HCT116 (cell line): Measurements from ENCODE around the gene GPRC5B. TPM values are rescaled to one million over a fixed set of nuclear protein-coding genes. Genes with fewer than 3 reads are reported as not detected.

Experiments
- ATAC-seq: fragments of 200-7000 bp; cut with Tn5 transposase; 2 replicates; pipeline ENCODE4 v1.9.1; 2020; ENCODE audit warnings: mild to moderate bottlenecking, moderate library complexity
- BruUV-seq: library from RNA; stranded (reverse); fragments of 400-500 nt; replicated peaks from 2 replicates; lab custom pipeline; 2021; lab: Mats Ljungman, UMichigan
- CTCF ChIA-PET: fragments of 300-600 bp; sonication (Branson Sonifier 250); formaldehyde crosslinking; loops from one replicate; lab custom pipeline; 2021; ENCODE audit warnings: antibody characterized with exemption; lab: Charles Lee
- POLR2A ChIA-PET: fragments of 300-600, 350-600 bp; sonication (Branson Sonifier 250); formaldehyde crosslinking; loops from one replicate; lab custom pipeline; 2021; ENCODE audit warnings: antibody characterized with exemption; lab: Charles Lee
- RAD21 ChIA-PET, 2 experiments: fragments of 300-600 bp; sonication (Branson Sonifier 250); formaldehyde crosslinking; loops; one replicate each; lab custom pipeline; 2023; ENCODE audit warnings: low total read pairs in 2 of 2; ENCODE audit not compliant: uncharacterized antibody in 2 of 2, unreplicated experiment in 2 of 2, low non-redundant PET in 1 of 2; lab: Charles Lee
- DNase-seq: peaks from one replicate; pipeline ENCODE4 v3.0.0-alpha.2; 2010; ENCODE audit warnings: low read depth, low spot score
- H2AFZ ChIP-seq: fragments of 200-600 bp; shearing (Covaris generic), sonication (generic); 2 replicates; pipeline ENCODE4 v1.6.1; 2017; ENCODE audit warnings: low read depth, mixed run types, mixed read lengths, antibody characterized with exemption, low read length; ENCODE audit not compliant: poor library complexity, severe bottlenecking
- H3K27ac ChIP-seq: 2 replicates; pipeline ENCODE4 v1.5.1; 2012; ENCODE audit warnings: low read depth, low read length
- H3K27me3 ChIP-seq: fragments of 200-600 bp; sonication (generic); 2 replicates; pipeline ENCODE4 v1.6.1; 2016; ENCODE audit warnings: mixed run types, low read length, mixed read lengths; ENCODE audit not compliant: insufficient read depth
- H3K36me3 ChIP-seq, 2 experiments: fragments of 200-500 bp in 1 of 2; fragments of 200-600 bp in 1 of 2; sonication (Bioruptor generic) in 1 of 2; sonication (generic) in 1 of 2; 2 replicates each; pipeline versions ENCODE4 v1.5.1 to v1.6.1; 2014 to 2016; ENCODE audit warnings: low read length in 2 of 2, inconsistent platforms in 1 of 2, mixed read lengths in 1 of 2, mixed run types in 1 of 2; ENCODE audit not compliant: insufficient read depth in 2 of 2, control insufficient read depth in 1 of 2
- H3K4me1 ChIP-seq, 2 experiments: fragments of 200-600 bp in 1 of 2; sonication (generic) in 1 of 2; 2 replicates each; pipeline versions ENCODE4 v1.5.1 to v1.6.1; 2012 to 2017; ENCODE audit warnings: low read length in 2 of 2, inconsistent platforms in 1 of 2, mild to moderate bottlenecking in 1 of 2, mixed read lengths in 1 of 2, mixed run types in 1 of 2, moderate library complexity in 1 of 2; ENCODE audit not compliant: insufficient read depth in 2 of 2, control insufficient read depth in 1 of 2
- H3K4me2 ChIP-seq: fragments of 200-600 bp; sonication (generic); 2 replicates; pipeline ENCODE4 v1.6.1; 2017; ENCODE audit warnings: mixed run types, low read length, mixed read lengths
- H3K4me3 ChIP-seq, 2 experiments: fragments of 200-600 bp in 1 of 2; sonication (generic) in 1 of 2; replicated peaks in 1 of 2; 2 replicates each; pipeline ENCODE4 v1.5.1; 2011 to 2016; ENCODE audit warnings: low read length in 2 of 2, control low read depth in 1 of 2, low read depth in 1 of 2, mild to moderate bottlenecking in 1 of 2, mixed read lengths in 1 of 2, mixed run types in 1 of 2
- H3K79me2 ChIP-seq: fragments of 200-600 bp; sonication (generic); 2 replicates; pipeline ENCODE4 v1.6.1; 2017; ENCODE audit warnings: mild to moderate bottlenecking, mixed run types, low read length, moderate library complexity, mixed read lengths; ENCODE audit not compliant: insufficient read depth
- H3K9ac ChIP-seq: fragments of 200-600 bp; sonication (generic); 2 replicates; pipeline ENCODE4 v1.6.1; 2016; ENCODE audit warnings: low read length, mixed read lengths
- H3K9me2 ChIP-seq: fragments of 200-600 bp; sonication (generic), shearing (Covaris generic); 2 replicates; pipeline ENCODE4 v1.6.1; 2017; ENCODE audit warnings: mixed run types, mild to moderate bottlenecking, moderate library complexity; ENCODE audit not compliant: insufficient read depth
- H3K9me3 ChIP-seq, 2 experiments: fragments of 200-500 bp in 1 of 2; fragments of 200-600 bp in 1 of 2; sonication (Bioruptor generic) in 1 of 2; sonication (generic) in 1 of 2; 2 replicates each; pipeline ENCODE4 v1.6.1; 2014 to 2017; ENCODE audit warnings: low read length in 2 of 2, mixed read lengths in 2 of 2, inconsistent platforms in 1 of 2, low read depth in 1 of 2, mild to moderate bottlenecking in 1 of 2, mixed run types in 1 of 2, moderate library complexity in 1 of 2; ENCODE audit not compliant: control insufficient read depth in 1 of 2, insufficient read depth in 1 of 2
- H4K20me1 ChIP-seq: fragments of 200-600 bp; sonication (generic), shearing (Covaris generic); 2 replicates; pipeline ENCODE4 v1.6.1; 2017; ENCODE audit warnings: mixed run types, mild to moderate bottlenecking, moderate library complexity; ENCODE audit not compliant: insufficient read depth
- EZH2 ChIP-seq: fragments of 200-600 bp; sonication (generic); IDR thresholded peaks from 2 replicates; pipeline ENCODE4 v1.6.1; 2017; ENCODE audit warnings: antibody characterized with exemption, mixed run types
- FOSL1 ChIP-seq: IDR thresholded peaks from 2 replicates; pipeline ENCODE4 v1.6.1; 2012; ENCODE audit warnings: low read depth
- JUND ChIP-seq: IDR thresholded peaks from 2 replicates; pipeline ENCODE4 v1.6.1; 2012
- SP1 ChIP-seq: IDR thresholded peaks from 2 replicates; pipeline ENCODE4 v1.6.1; 2012; ENCODE audit warnings: low read depth
- TCF7L2 ChIP-seq: IDR thresholded peaks from 2 replicates; pipeline ENCODE4 v1.7.0; 2011; ENCODE audit warnings: borderline replicate concordance, inconsistent platforms; ENCODE audit not compliant: insufficient read depth, insufficient read length; ENCODE audit errors: extremely low read depth
- ZBTB33 ChIP-seq: IDR thresholded peaks from 2 replicates; pipeline ENCODE4 v1.6.1; 2011; ENCODE audit warnings: mild to moderate bottlenecking, low read length, moderate library complexity; ENCODE audit not compliant: insufficient replicate concordance; ENCODE audit errors: extremely low read depth
- intact Hi-C: fragments of 100-400 bp; cut with micrococcal nuclease; formaldehyde crosslinking; loops from 2 replicates; pipeline ENCODE4 v1.10.0; 2022
- total RNA-seq: library from RNA; stranded (reverse); gene quantifications from one replicate; pipeline ENCODE4 v1.2.1, GENCODE V29; 2021; ENCODE audit not compliant: unreplicated experiment

Gene GPRC5B
- total RNA-seq, 1 experiment from 2014 or later = 7.2 TPM

DNA sequence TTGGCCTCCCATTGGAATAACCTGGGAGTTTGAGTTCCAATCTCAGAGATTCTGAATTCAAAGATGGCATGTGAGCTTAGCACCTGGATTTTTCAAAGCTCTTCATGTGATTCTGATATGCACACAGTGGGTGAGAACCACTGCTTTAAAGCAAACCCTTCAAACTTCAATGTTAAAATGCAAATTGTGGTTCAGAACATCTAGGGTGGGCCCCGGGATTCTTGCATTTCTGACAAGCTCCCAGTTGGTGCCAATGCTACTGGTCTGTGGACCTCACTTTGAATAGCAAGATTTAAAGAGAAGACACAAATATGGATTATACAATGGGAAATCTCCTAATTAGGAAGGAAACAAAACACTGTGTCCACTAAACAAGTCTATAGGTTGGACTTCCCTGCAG is 43.8 kb upstream of the GPRC5B start:
- CTCF ChIA-PET = interaction anchor here (1.0 kb wide), 1 partner anchor 10 kb away, joined by 3 read pairs; no protein-coding TSS in a partner anchor
- H3K79me2 ChIP-seq = no peaks in the 10 kb centered on the region
- H3K9me2 ChIP-seq = no peaks in the 10 kb centered on the region
- H2AFZ ChIP-seq = no peak overlapping the region
- no peaks in the 10 kb centered on the region for H3K9me3 ChIP-seq
- TF ChIP-seq SP1 (no peak), ZBTB33 (no peak)
- TF ChIP-seq, all 23 proteins: peak for 0
- DNase-seq (no peak), ATAC-seq (no peak)
- Histone ChIP-seq H3K27me3 (no peaks in the 10 kb centered on the region), H3K36me3 (no peaks in the 10 kb centered on the region), H3K27ac (no peak overlapping the region), H3K9ac (no peak overlapping the region), H3K4me3 (no peak overlapping the region), H3K4me1 (peaks cover 8 to 14% of the 10 kb centered on the region in 2 experiments), H4K20me1 (no peaks in the 10 kb centered on the region), H3K4me2 (no peak overlapping the region)
- POLR2A ChIA-PET = no interaction called here
- RAD21 ChIA-PET = no interaction called here
- intact Hi-C loops = no loop called here
- BruUV-seq = no TSS peak

DNA sequence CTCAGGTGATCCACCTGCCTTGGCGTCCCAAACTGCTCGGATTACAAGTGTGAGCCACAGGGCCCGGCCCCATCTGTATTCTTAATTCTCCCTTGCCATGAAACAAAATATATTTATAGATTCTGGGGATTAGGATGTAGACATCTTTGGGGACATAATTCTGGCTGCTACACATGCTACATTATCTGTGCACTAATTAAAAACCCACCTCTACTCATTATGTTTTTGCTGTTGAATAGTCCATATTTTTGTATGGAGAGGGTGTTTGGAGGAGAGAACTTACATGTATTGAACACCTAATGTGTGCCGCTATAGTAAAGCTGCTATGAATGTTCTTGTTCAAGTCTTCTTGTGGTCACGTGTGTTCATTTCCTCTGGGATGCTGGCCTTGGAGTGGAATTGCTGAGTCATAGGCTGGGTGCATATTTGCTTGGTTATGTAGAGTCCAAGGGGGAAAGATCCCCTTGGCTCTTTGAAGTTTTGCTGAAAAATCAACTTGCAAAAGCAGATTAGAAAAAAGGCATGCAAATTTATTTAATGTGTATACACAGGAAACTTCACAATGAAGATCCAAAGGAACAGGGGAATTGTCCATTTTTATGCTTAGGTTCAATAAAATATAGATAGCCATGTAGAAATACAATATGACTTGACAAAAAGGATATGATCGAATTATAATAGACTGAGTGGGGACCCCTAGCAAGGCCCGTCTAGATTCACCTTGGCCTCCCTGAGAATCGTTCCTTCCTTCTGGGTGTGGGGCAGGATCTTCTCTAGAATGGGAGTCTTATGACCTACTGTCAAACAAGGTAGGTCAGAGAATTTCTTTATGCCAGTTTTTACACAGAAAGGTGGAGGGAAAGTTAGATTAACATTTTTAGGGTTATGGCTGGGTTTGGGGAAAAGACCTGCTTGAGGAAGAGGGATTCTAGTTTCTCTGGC is 42.1 kb upstream of the GPRC5B start:
- Histone ChIP-seq H3K36me3 (no peaks in the 10 kb centered on the region), H3K9me3 (no peaks in the 10 kb centered on the region), H3K27me3 (no peaks in the 10 kb centered on the region), H3K9ac (no peak overlapping the region), H3K27ac (no peak overlapping the region), H2AFZ (peak overlapping the region; percentile 74), H3K4me3 (no peak overlapping the region), H3K9me2 (no peaks in the 10 kb centered on the region), H3K4me2 (peak overlapping the region; percentile 29), H4K20me1 (no peaks in the 10 kb centered on the region), H3K4me1 (peaks cover 8 to 14% of the 10 kb centered on the region in 2 experiments), H3K79me2 (no peaks in the 10 kb centered on the region)
- CTCF ChIA-PET = interaction anchor here (1.2 kb wide), 1 partner anchor 374 kb away, joined by 3 read pairs; no protein-coding TSS in a partner anchor
- intact Hi-C loops = no loop called here
- BruUV-seq = no TSS peak
- ATAC-seq (peak; percentile 72), DNase-seq (peak; percentile 50)
- POLR2A ChIA-PET = no interaction called here
- RAD21 ChIA-PET = no interaction called here
- TF ChIP-seq SP1 (peak; percentile 29), JUND (peak; percentile 71), EZH2 (no peak), TCF7L2 (peak; percentile 72), FOSL1 (peak; percentile 75)
